GM13976 (cell line): Measurements from ENCODE around the gene TADA2A.

Experiments
- DNase-seq: peaks from one replicate; pipeline ENCODE4 v3.0.0; 2012; ENCODE audit warnings: low spot score
- in situ Hi-C: fragments of 300-500 bp; cut with MboI; formaldehyde crosslinking; loops from one replicate; pipeline ENCODE4 v1.12.0; 2022; ENCODE audit warnings: low sequenced_read_pairs, mixed read lengths, inconsistent platforms; ENCODE audit not compliant: unreplicated experiment
- TF ChIP-seq, protein P1 (sequence below): IDR thresholded peaks from 2 replicates; pipeline ENCODE4 v1.5.1; 2012; ENCODE audit warnings: borderline replicate concordance, mild to moderate bottlenecking; ENCODE audit not compliant: insufficient read depth; ENCODE audit errors: extremely low read depth, missing control alignments, control extremely low read depth

The TADA2A gene

DNA sequence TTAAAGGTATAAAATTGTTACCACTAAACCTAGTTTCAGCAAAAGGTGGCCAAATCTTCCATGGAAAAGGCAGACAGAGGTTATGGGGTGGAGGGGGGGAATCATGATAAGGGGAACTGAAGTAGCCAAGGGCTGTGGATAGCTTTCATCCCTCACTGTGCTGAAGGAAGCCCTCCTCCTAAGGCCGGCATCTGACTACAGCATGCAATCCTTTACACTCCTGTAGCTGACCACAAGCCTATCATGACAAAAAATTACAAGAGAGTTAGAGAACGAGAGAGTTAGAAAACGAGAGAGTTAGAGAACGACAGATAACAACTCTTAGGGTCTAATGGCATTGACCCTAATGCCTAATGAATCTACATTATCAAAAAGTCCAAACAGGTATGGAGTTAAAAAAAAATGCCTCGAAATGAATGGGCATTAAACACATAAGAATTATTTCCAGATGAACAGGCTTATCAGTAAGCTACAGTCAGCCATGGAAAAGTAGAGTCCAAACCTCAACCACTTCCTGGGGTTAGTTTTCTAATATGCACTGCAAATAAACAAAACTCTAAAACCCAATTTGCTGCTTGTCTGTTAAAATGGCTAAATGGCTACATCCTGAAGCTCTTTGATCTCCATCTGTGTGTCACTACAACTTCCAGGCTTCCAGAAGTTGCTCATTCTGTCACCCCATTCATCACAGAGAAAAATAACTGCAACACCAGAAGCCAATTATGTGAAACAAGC is 112.7 kb downstream of the TADA2A start:
- TF ChIP-seq, protein P1, sequence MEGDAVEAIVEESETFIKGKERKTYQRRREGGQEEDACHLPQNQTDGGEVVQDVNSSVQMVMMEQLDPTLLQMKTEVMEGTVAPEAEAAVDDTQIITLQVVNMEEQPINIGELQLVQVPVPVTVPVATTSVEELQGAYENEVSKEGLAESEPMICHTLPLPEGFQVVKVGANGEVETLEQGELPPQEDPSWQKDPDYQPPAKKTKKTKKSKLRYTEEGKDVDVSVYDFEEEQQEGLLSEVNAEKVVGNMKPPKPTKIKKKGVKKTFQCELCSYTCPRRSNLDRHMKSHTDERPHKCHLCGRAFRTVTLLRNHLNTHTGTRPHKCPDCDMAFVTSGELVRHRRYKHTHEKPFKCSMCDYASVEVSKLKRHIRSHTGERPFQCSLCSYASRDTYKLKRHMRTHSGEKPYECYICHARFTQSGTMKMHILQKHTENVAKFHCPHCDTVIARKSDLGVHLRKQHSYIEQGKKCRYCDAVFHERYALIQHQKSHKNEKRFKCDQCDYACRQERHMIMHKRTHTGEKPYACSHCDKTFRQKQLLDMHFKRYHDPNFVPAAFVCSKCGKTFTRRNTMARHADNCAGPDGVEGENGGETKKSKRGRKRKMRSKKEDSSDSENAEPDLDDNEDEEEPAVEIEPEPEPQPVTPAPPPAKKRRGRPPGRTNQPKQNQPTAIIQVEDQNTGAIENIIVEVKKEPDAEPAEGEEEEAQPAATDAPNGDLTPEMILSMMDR, result no peak
- DNase-seq, result no peak
- in situ Hi-C loops, result no loop called here

DNA sequence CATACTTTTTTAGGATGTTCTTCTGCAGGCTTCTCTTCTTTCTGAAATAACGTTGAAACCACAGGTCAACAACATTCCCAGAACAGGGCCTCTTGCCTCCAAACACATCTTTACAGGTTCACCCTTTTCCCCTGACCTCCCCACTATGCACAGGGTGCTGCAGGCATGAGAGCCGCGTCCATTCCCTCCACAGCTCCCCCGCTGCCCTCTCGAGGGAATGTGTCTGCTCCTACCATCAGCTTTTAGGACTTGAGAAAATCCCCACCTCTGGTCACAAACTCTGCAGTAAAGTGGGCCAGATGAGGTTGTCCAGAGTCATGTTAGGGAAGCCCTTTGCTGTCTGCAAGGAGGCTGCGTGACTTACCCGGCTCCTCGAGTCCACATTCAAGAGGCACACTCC is 113.5 kb downstream of the TADA2A start:
- no peak for DNase-seq
- in situ Hi-C loops, result loop anchor here (10.0 kb wide), 1 partner anchor 295 kb away; no protein-coding TSS in a partner anchor
- TF ChIP-seq, protein P1, result no peak

DNA sequence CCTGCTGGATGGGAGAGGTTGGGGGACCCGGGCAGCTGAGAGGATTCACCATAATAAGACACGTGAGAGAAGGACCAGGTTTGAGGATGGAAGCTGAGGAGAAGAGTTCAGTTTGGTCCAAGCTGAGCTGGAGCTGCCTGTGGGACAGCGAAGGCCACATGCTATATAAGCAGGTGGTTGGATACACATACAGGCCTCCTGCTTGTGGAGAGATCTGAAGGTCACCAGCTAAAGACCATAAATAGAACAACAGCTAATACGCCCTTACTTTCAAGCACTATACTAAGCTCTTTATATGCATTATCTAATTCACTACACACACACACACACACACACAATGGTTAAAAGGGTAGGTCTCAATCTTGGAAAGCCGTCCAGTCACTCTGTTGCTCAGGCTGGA is 115.1 kb downstream of the TADA2A start:
- in situ Hi-C loops, result loop anchor here (10.0 kb wide), 1 partner anchor 293 kb away; no protein-coding TSS in a partner anchor
- TF ChIP-seq, protein P1, result no peak
- DNase-seq, result no peak

DNA sequence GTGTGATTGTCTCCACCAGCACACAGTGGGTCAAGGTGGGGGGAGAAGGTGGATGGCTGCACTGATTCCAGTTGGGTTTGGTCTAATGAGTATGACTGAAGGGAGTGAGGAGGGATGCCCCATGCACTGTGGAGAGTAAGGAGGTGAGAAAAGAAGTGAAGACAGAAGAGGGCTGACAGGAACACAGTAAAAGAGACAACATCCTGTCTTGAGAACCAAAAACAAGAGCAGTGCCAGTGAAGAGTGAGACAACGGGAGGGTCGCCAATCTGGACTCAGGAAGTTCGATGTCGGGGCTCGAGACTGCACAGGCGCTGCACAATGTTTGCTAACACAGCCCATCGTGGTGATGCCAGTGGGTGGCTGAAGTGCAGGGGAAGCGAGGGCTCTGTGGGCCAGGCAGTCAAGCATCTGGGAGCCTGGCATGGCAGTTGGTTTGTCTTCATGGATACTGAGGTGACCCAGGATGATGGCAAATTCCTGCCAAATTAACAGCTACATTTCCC is 117.1 kb downstream of the TADA2A start:
- in situ Hi-C loops, result loop anchor here (10.0 kb wide), 1 partner anchor 291 kb away; no protein-coding TSS in a partner anchor
- no peak for DNase-seq
- TF ChIP-seq, protein P1, result no peak

DNA sequence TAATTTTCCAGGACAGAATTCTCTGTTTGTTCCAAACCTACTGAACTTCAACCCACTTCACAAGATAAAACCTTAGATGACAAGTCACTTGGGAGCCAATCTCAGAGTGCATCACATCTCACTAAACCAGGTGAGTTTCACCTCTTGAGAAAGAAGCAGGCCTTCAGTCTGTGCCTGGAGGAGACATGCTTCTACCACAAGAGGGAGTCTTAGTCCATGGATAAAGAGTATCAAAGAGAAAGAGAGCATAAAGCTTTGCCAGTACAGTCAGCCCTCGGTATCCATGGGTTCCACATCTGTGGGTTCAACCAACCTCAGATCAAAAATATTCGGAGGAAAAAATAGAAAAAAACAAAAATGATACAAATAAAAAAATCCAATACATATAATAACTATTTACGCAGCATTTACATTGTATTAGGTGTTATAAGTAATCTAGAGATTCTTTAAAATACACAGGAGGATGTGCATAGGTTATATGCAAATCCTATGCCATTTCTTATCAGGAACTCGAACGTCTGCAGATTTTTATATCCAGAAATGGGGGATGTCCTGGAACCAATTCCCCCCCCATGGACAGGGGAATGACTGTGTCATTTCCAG is 120.7 kb downstream of the TADA2A start:
- in situ Hi-C loops, result loop anchor here (10.0 kb wide), 1 partner anchor 287 kb away; no protein-coding TSS in a partner anchor
- DNase-seq, result peak; percentile 53
- TF ChIP-seq, protein P1, result peak; percentile 50
